MV-4-11 (cell line): Measurements from ENCODE around the gene ABHD3.
"Not testable (repeated sequence)": the region's sequence is repeated elsewhere in the genome, so short reads cannot be mapped to it uniquely, and the experiment has no call there.

Source experiments
- DNase-seq: peaks from one replicate; lab custom pipeline; 2025; lab: John Stamatoyannopoulos, UW

Gene ABHD3, protein sequence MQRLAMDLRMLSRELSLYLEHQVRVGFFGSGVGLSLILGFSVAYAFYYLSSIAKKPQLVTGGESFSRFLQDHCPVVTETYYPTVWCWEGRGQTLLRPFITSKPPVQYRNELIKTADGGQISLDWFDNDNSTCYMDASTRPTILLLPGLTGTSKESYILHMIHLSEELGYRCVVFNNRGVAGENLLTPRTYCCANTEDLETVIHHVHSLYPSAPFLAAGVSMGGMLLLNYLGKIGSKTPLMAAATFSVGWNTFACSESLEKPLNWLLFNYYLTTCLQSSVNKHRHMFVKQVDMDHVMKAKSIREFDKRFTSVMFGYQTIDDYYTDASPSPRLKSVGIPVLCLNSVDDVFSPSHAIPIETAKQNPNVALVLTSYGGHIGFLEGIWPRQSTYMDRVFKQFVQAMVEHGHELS

DNA sequence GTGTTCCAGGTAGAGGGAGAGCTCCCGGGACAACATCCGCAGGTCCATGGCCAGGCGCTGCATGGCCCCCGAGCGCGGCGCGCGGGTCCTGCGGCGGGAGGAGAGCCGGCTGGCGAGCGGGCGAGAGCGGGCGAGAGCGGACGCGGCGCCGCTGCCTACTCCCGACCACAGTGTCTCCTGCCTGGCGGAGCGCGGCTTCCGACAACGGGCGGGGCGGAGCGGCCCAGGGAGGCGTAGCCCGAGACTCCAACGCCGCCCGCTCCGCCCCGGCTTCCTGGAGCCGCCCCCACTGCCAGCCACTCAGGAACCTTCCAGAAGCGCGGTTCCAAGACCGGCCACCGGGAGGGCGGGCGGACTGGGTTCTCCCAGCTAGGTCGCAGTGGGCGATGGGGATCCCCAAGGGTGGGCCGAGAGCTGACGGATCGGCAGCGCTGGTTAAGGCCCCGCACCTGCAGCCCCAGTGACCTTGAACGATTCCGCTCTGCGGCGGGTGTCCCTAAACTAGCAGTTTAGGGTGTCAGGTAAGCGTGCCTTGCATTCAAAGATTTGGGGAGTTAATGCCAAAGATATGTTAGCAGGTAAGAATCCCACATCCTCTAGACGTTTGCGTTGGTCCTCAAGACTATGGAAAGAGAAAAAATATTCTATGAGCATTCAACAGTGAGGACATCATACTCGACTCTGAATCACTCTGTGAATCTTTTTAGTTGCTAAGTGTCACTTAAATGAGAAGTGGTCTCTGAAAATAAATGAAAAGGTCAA, at the start of gene ABHD3:
TSS of gene ABHD3 (minus strand) at position 172 of the 762 bp plus-strand sequence. CDS start at position 63, 109 bp downstream.
- peak; percentile 89 for DNase-seq

DNA sequence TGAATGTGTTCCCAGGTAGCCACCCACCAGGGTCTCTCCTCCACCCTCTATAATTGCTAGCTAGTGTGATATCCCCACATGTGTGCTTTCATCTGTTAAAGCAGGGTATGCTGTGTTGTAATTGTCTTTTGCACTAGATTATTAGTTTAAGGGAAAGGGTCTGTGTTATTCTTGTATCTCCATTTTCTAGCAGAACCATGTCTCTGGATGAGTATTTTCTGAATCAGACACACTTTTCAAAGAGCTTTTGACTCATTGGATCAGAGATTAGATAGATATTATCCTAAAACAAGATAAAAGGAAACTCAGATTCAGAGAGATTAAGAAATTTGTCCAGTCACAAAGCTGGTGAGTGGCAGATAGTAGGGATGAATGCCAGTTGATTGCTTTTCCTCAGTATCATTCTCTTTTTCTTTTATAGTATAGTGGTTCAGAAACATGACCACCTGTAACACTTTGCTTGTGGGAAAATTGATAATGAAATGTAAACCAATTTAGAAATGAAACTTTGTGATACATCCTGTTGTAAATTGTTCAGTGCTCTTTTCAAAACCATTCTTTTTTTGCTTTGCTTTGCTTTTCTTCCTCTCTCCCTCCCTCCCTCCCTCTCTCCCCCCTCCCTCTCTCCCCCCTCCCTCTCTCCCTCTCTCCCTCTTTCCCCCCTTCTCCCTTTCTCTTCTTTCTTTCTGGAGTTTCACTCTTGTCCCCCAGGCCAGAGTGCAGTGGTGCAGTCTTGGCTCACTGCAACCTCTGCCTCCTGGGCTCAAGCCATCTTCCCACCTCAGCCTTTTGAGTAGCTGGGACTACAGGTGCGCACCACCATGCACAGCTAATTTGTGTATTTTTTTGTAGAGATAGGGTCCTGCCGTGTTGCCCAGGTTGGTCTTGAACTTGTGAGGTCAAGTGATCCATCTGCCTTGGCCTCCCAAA, 43.5 kb upstream of the ABHD3 start:
- no peak for DNase-seq

DNA sequence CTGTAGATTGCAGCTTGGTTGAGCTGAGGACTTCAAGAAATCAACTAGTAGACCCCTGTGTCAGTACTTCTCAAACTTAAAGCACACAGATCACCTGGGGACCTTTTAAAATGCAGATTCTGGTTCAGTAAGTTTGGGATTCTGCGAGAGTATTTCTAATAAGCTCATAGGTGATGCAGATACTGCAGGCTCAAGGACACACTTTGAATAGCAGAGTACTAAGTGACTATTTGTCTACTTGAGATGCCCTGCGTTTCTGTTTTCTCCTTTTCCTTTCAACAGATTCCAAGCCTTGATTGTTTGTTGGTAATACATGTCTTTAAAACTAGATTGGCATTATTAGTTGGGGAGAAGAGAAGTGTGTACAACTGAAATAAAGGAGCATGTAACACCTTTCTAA, 42.7 kb upstream of the ABHD3 start:
- DNase-seq: no peak

DNA sequence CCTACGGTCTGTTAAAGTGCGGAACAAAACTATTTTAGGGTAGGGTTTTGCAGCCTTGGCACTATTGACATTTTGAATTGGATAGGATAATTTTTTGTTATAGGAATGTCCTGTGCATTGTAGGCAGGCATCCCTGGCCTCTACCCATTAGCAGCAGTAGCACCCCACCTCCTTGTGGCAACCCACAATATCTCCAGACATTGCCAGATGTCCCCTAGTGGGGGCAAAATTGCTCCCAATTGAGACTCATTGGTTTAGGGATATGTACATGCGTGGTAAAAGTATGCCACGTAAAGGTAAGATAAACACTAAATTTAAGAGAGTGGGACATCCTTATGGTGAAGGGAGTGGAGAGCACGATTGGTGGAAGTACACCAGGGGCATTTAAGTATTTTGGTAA, 40.7 kb upstream of the ABHD3 start:
- no peak for DNase-seq

DNA sequence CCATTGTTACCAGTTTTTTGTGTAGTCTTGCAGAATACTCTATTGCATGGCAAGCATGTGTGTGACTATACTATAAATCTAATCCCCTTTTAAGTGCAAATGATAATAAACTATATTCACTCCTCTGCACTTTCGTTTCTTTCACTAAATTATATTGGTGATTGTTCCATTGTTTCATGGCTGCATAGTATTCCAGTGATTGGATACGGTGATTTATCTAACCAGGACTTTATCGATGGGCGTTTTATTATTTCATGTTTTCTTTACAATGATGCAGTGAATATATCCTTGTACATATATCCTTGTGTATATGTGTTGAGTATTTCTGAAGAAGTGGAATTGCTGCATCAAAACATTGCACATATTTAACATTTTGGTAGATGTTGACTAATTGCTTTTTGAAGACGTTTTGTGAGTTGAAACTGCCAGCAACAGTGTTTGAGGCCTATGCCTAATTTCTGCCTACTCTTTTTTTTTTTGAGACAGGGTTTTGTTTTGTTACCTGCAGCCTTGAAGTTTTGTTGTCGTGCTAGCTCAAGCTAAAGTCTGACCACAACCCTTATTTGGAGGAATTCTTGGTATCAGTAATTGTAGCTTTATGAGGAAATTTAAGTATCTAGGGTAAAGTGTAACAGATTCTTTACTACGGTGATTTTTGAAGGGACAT, 38.7 kb upstream of the ABHD3 start:
- no peak for DNase-seq

DNA sequence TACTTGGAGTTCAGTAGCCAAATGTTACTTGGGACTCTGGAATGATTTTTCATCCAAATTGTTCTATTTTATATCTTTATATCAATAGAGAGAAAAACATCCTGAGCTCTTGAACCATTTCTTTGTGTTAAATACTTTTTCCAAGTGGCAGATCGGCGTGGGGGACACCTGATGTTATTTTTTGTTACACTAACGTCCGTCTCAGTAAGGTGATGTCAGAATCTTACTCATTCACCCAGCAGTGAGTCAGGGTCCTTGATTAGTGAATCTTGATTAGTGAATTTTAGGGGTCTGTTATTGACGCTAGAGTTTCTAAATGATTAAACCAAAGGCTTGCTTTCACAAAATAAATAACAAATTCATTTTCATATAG, 37.7 kb upstream of the ABHD3 start:
- no peak for DNase-seq

DNA sequence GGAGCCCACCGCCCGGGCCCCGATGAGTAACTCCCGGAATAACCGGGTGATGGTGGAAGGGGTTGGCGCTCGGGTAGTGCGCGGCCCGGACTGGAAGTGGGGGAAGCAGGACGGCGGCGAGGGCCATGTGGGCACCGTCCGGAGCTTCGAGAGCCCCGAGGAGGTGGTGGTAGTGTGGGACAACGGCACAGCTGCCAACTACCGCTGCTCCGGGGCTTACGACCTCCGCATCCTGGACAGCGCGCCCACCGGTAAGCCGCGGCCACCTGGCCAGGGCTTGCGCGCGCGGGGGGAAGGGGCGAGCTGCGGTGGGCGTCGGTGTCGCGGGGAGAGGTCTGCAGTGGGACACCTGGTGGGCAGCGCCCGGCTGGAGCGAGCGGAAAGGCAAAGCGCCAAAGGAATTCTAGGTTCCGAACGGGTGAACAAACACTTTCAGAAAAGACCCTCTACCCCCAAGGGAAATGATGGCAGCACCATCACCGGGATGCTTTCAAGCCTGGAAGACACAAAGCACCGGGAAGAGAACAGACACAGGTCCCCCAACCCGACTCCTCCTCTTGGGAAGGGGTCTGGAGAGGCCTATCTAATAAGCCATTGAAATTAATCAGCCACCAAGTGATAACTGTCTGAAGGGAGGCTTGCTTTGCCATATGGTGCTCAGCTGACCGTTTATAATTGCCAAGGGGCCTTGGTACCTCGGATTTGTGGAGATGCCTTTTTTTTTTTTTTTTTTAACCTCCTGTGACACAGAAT, 37.2 kb upstream of the ABHD3 start:
- no peak for DNase-seq

DNA sequence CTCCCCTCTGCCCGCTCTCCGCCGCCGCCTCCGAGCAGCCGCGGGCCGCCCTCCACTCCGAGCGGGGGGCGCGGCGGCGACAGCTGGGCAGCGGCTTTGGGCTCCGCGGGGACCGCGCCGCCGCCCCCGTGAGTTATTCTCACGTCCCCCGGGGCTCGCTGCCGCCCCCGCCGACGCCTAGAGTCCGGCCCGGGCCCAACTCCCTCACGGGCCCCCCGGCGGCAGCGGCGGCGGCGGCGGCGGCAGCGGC, 36.7 kb upstream of the ABHD3 start:
- no peak for DNase-seq

DNA sequence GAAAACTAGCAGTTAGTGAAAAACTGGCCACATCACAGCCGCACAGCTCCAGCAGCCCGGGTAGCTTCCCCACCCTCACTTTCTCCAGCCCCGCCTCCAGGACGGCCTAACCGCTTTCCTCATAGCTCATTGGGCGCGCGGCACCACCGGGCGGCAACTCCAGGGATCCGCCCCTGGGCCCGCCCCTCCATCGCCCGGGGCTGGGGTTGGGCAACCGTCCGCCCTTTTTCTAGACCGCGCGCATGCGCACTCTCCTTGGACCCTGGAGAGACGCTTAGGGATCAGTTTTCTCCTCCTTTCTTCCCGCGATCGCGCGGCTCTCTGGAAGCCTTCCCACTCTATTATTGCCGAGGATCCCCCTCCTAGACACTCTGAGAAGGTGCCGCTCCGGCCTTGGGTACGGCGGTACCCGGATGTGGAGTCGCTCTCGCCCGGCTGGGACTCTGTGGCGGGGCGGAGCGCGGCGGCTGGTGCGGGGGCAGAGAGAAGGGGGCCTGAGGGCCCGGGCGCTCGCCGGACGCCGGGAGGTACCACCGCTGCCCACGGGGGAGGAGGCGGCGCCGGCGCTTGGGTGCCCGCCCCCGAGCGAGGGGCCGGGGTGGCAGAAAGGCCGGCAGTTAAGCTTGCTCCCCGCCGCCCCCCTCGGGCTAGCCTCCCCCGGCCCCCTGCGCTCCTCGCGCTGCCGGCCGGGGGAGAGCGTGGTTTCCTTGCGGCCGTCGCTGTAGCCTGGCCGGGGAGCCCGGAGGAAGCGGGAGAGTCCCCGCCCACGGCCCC, 36.2 kb upstream of the ABHD3 start, which contains the start of gene MIB1:
TSS of gene MIB1 (plus strand) at position 255 of the 774 bp plus-strand sequence. CDS start 792 bp downstream, outside the sequence.
- DNase-seq: peak; percentile 95

DNA sequence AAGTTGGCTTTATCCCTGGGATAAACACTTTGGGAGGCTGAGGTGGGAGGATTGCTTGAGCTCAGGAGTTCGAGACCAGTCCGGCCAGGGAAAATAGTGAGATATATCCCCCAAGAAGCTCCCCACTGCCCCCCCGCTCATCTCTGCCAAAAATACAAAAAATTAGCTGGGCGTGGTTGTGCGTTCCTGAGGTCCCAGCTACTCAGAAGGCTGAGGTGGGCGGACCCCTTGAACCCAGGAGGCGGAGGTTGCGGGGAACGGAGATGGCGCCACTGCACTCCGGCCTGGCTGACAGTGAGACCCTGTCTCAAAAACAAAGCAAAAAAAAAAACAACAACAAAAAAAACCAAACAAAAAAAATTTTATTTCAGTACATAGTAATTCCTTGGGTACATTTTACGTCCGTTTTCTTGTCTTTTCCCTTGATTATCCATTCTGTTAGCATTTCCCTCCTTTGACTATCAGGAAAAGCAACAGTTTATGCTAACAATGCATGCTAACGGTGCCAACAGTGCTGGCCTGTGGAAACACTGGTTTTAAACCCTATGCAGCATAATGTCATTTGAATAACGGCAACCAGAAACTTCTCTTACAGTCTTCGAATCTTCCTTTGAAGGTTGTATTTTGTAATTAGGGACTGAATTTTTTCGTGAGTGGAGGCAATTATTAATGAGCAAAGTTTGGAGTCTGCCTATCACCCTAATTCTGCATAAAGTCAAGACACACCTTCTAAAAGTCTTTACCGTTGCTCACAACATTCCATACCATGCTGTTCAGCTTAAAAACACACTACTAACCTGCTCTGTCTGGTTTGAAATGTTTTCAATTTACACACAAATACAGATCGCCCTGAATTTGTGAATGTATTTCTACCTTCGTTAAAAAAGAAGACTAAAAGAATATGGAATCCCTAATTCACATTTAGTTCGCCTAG, 35.3 kb upstream of the ABHD3 start:
- no peak for DNase-seq

DNA sequence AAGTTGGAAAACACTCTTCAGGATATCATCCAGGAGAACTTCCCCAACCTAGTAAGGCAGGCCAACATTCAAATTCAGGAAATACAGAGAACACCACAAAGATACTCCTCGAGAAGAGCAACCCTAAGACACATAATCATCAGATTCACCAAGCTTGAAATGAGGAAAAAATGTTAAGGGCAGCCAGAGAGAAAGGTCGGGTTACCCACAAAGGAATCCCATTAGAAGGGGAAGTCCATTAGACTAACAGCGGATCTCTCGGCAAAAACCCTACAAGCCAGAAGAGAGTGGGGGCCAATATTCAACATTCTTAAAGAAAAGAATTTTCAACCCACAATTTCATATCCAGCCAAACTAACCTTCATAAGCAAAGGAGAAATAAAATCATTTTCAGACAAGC, 32.4 kb upstream of the ABHD3 start:
- DNase-seq: not testable (repeated sequence)

DNA sequence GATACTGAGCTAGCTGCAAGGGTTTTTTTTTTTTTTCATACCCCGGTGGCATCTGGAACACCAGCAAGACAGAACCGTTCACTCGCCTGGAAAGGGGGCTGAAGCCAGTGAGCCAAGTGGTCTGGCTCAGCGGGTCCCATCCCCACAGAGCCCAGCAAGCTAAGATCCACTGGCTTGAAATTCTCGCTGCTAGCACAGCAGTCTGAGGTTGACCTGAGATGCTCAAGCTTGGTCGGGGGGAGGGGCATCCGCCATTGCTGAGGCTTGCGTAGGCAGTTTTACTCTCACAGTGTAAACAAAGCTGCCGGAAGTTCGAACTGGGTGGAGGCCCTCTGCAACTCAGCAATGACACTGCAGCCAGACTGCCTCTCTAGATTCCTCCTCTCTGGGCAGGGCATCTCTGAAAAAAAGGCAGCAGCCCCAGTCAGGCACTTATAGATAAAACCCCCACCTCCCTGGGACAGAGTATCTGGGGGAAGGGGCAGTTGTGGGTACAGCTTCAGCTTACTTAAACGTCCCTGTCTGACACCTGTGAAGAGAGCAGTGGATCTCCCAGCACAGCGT, 31.0 kb upstream of the ABHD3 start:
- no peak for DNase-seq

DNA sequence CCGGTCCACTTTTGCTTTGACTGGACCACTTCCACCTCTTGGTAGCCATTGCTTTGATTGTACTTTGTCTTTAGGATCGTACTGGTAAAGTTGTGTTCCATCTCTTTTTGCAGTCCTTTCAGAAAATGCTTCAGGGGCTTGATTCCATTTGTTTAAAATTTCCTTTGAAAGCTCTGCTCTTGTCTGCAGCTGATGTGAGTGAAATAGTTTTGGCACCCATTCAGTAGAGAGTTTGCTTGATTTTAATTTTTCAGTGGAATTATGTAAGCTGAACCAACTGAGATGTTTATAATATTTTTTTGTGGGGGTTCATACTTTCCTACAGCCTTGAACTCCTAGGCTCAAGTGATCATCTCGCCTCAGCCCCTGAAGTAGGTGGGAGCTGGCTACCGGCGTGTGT, 28.4 kb upstream of the ABHD3 start:
- DNase-seq: no peak

DNA sequence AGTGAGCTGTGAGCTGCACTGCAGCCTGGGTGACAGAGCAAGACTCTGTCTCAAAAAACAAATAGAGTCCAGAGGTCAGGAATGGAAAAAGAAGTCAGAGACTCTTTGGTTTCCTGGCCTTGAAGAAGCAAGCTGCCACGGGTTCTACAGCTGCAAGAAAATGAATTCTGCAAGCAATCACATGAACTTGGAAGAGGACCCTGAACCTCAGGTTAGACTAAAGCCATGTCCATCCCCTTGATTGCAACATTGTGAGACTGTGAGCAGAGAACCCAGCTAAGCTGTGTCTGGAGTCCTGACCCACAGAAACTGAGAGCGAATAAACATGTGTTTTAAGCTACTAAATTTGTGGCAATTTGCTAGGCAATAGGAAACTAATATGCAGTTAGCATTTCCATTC, 23.1 kb upstream of the ABHD3 start:
- DNase-seq: no peak

DNA sequence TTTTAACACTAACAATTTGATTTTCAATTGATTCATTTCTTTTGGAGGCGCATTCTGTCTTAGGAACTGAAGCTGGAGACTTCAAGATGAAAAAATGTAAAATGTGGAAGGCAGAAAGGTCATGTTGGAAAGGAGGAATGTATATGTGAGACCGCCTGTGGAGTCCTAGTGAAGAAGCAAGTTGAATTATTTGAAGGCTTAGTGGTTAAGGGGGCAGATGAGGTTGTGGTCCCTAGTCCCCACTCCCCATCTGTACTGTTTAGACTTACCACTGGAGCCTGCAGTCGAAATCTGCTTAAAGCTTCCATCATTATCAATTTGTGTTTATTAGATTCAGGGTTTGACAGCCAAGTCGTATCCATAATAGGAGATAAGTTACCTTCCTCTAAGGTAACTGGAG, 20.6 kb upstream of the ABHD3 start:
- DNase-seq: no peak

DNA sequence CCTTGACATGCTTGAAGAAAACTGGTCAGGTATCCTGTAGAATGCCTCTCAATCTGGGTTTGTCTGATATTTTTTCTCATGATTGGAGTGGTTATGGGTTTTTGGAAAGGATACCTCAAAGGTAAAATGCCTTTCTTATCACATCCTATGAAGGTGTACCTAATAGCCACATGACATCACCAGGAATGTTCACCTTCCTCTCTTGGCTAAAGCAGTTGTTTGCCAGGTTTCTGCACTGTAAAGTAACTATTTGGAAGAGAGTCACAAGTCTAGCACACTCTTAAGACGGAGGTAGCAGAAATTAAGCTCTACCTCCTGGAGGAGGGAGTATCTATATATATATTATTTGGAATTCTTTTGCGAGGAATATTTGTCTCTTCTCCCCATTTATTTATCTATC, 18.1 kb upstream of the ABHD3 start:
- no peak for DNase-seq

DNA sequence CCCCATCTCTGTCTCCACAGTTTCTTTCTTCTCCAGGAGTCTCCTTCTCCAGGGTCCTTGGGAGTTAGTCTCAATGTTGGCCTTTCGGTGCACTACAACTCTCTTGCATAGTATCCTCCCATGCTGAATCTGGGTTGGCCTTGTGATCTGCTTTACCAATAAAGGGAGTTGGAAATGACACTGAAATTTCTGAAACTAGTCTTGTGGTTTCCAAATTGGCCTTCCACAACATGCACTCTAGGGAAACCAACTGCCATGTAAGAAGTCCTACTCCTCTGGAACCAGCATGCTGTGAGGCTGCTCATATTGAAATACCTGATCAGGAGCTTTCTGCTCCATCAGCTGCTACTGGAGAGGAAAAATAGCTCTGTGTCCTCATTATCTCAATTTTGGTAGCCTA, 9.9 kb upstream of the ABHD3 start:
- DNase-seq: peak; percentile 60

DNA sequence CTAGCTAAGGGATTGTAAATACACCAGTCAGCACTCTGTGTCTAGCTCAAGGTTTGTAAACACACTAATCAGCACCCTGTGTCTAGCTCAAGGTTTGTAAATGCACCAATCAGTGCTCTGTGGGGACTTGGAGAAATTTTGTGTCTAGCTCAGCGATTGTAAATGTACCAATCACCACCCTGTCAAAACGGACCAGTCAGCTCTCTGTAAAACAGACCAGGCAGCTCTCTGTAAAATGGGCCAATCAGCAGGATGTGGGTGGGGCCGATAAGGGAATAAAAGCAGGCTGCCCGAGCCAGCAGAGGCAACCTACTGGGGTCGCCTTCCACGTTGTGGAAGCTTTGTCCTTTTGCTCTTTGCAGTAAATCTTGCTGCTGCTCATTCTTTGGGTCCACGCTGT, 2.6 kb upstream of the ABHD3 start:
- not testable (repeated sequence) for DNase-seq

DNA sequence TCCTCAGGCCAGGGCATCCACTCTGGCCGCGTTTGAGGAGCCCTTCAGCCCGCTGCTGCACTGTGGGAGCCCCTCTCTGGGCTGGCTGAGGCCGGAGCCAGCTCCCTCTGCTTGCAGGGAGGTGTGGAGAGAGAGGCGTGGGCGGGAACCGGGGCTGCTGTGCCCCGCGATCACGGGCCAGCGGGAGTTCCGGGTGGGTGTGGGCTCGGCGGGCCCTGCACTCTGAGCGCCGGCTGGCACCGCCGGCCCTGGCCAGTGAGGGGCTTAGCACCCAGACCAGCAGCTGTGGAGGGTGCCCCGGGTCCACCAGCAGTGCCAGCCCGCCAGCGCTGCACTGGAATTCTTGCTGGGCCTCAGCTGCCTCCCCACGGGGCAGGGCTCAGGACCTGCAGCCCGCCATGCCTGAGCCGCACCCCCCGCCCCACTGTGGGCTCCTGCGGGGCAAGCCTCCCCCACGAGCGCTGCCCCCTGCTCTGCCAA, 1.9 kb upstream of the ABHD3 start:
- no peak for DNase-seq
